Stimulated activated CD4-positive, alpha-beta T cell treated with anti-CD3 and anti-CD28 coated beads, Interleukin-1b, Interleukin-23, amount 100 ng/mL, for 24 hours (primary cell): ENCODE data around the gene MPPED2.
"Not testable (repeated sequence)": the region's sequence is repeated elsewhere in the genome, so short reads cannot be mapped to it uniquely, and the experiment has no call there.

Source experiments
- DNase-seq, 4 experiments: peaks; one replicate each; pipeline ENCODE4 v3.0.0-alpha.2; 2020; ENCODE audit warnings: low read depth in 4 of 4, low spot score in 1 of 4

MPPED2 gene

GRCh38 chr11:30579415-30580175, 6.6 kb downstream of the MPPED2 start:
- DNase-seq: no peak

- DNase-seq: no peak
These were observed 7.7 kb downstream of the MPPED2 start for GRCh38 chr11:30578406-30578805.

DNA sequence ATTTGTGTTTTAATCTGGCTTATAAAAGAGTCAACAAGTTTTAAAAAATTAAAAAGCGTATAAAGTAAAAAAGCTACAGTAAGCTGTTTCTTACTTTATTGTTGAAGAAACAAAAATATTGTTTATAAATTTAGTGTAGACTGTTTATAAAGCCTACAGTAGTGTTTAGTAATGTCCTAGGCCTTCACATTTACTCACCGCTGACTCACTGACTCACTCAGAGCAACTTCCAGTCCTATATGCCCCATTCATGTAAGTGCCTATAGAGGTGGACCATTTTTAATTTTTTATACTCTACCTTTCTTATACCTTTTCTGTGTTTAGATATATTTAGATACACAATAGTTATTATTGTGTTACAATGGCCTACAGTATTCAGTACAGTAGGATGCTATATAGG, 12.2 kb downstream of the MPPED2 start:
- DNase-seq: no peak

GRCh38 chr11:30568931-30569330, 17.2 kb downstream of the MPPED2 start:
- DNase-seq: no peak

DNA sequence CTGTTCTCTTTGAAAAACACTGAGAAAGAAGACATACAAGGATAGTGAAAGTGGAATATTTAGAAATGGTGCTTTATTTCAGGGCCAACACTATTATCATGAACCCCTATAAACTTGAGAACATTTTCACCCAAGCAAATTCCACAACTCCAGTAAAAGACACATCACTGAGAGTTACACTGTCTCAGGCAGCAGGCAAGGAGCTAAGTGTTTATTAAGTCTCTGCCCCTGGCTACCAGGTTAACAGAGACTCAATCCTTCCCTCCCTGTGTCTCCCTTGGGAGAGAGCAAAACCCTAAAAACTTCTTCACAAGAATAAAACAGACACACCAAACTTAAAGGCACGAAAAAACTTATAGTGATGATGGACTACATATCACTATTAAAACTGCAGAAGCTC, 18.5 kb downstream of the MPPED2 start:
- DNase-seq: no peak

GRCh38 chr11:30567120-30567519, 19.0 kb downstream of the MPPED2 start:
- DNase-seq: no peak

DNA sequence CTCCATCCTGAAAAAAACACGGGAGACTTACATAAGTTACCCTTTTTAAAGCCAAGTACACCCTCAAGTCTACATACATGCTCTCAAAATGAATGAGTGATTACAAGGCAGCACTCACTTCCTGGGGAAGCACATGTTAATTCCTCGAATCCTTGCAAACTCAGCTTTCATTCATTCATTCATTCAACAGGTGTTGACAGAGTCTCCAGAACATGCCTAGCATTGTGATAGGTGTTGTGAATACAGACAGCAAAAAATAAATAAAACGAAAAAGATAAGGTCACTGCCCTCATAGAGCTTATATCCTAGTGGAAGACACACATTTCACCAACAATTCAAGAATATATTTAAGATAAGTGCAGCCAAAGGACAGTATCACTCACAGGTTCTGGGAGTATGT, 19.7 kb downstream of the MPPED2 start:
- DNase-seq: no peak

DNA sequence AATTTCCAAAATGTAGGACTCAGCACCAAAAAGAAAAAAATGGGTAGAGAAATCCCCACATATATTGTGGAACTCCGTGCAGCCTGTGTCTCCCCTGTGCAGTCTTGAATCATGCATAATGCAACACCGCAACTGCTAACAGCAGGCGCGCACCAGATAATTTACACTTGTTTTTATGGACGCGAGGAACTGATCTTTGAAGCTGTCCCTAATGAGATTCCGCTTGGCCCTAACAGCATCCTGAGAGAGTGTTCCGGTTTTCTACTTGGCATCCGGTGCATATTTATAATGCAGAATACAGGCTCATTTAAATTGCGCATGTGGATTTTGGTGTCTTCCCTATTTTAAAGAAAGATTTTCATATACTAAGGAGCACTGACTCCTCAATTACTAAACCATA, 21.1 kb downstream of the MPPED2 start:
- no peak for DNase-seq

GRCh38 chr11:30561691-30562415, 24.3 kb downstream of the MPPED2 start:
- no peak for DNase-seq

GRCh38 chr11:30560206-30561106, 25.7 kb downstream of the MPPED2 start:
- DNase-seq: no peak

GRCh38 chr11:30559004-30559403, 27.1 kb downstream of the MPPED2 start:
- no peak for DNase-seq

DNA sequence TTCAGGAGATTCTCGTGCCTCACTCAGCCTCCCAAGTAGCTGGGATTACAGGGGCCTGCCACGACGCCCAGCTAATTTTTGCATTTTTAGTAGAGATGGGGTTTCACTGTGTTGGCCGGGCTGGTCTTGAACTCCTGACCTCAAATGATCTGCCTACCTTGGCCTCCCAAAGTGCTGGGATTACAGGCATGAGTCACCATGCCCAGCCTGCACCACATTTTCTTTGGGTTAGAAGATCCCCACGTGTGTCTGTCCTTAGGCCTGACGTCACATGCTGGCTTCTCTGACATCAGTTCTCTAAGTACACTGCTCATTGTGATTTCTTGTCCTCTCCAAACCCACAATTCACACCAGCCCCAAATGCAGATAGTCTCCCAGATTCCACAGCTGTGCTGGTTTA, 31.6 kb downstream of the MPPED2 start:
- not testable (repeated sequence) for DNase-seq

DNA sequence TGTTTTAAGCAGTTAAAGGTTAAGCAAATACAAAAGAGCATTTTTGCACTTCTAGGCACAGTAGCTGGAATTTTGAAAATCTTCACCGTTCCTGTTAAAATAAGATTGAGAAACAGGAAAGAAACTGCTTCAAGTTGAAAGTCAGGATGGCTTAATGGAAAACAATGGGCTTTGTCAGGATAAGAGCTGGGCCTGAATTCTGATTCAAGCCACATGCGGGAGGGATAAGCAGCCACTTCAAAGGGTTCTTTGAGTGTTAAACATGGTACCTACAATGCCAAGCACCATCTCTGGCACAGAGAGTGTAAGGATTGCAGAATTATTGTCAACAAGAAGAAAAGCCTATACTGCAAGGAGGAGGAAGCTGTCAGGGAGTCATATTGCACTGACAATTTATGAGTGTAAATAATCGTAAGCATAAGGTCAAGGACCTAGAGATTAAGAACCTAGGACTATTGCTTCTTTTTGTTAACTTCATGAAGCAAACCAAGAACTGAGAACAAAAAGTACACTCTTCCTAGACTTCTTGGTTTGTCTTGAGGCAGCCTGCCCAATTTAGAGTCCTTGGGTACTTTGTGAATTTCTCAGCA, 32.5 kb downstream of the MPPED2 start:
- DNase-seq: no peak

DNA sequence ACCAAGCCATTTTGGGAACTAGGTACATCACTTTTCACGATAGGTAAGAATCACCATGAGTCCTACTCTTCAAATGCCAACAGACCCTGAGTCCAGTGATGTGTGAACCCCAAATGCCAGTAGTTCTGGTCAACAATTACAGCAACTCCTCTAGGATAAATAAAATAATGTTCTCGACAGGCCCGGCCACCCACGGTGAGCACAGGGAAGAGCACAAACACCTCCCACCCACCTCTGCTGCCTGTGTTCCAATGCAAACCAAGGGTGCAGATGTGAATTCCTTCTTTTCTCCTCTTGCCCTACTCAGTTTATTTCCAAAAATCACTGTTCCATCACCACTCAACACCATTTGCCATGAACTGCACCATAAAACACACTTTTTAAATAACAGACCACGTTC, 33.3 kb downstream of the MPPED2 start:
- DNase-seq: no peak

GRCh38 chr11:30550022-30550542, 36.1 kb downstream of the MPPED2 start:
- DNase-seq: no peak

GRCh38 chr11:30549565-30549964, 36.6 kb downstream of the MPPED2 start:
- DNase-seq: no peak

DNA sequence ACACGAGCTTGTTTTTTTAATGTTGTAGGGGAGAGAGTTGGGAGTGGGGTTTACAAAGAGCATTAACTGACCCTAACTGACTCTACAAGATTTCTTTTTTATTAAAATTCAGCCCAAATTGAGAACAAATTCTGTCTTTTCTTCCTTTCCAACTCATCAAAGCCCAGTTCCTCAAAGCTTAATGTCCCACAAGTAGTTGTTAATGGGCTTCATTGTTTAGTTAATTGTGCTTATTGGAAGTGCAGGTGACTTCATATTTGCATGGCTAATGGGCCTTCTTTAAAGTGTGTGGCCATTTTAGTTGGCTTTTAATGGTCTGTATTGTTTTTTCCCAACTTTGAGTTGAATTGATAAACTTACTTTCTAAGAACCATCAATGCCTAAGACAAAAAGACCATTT, 39.8 kb downstream of the MPPED2 start:
- no peak for DNase-seq

GRCh38 chr11:30545507-30545906, 40.6 kb downstream of the MPPED2 start:
- no peak for DNase-seq

GRCh38 chr11:30543066-30543465, 43.1 kb downstream of the MPPED2 start:
- DNase-seq: no peak

- no peak for DNase-seq
These were observed 45.4 kb downstream of the MPPED2 start for GRCh38 chr11:30540781-30541180.

GRCh38 chr11:30538251-30538650, 47.9 kb downstream of the MPPED2 start:
- DNase-seq: no peak
